ENCODE results near the gene NDUFAF5. TPM values are rescaled to one million over a fixed set of nuclear protein-coding genes. Genes with fewer than 3 reads are reported as not detected.
A peak's percentile ranks its signal among the peaks of the same experiment; 100 is the strongest.
"Not testable (repeated sequence)": the region's sequence is repeated elsewhere in the genome, so short reads cannot be mapped to it uniquely, and the experiment has no call there.

NDUFAF5 gene
- total RNA-seq (2014; rRNA removed; shearing (Covaris generic)), result 34.1 and 35.0 TPM in 2 replicates

- peak; percentile 99 for DNase-seq (ENCODE audit: low read depth)
These were observed at the start of gene NDUFAF5, which contains the start of gene ESF1 for GRCh38 chr20:13784893-13785715. TSS of gene NDUFAF5 (plus strand) at chr20:13785028. CDS start at chr20:13785069, 41 bp downstream. TSS of gene ESF1 (minus strand) at chr20:13784919. CDS start at chr20:13783140, 1,779 bp downstream.

- DNase-seq (ENCODE audit: low read depth), result no peak
These were observed 49.0 kb upstream of the NDUFAF5 start for GRCh38 chr20:13735826-13736225.

GRCh38 chr20:13736436-13737191, 48.2 kb upstream of the NDUFAF5 start:
- DNase-seq (ENCODE audit: low read depth), result no peak

GRCh38 chr20:13738187-13738586, 46.6 kb upstream of the NDUFAF5 start:
- DNase-seq (ENCODE audit: low read depth), result not testable (repeated sequence)

GRCh38 chr20:13739731-13740649, 44.8 kb upstream of the NDUFAF5 start:
- no peak for DNase-seq (ENCODE audit: low read depth)

- no peak for DNase-seq (ENCODE audit: low read depth)
These were observed 42.9 kb upstream of the NDUFAF5 start for GRCh38 chr20:13741879-13742278.

GRCh38 chr20:13744352-13744751, 40.5 kb upstream of the NDUFAF5 start:
- peak; percentile 52 for DNase-seq (ENCODE audit: low read depth)

- no peak for DNase-seq (ENCODE audit: low read depth)
These were observed 39.0 kb upstream of the NDUFAF5 start for GRCh38 chr20:13745784-13746183.

- no peak for DNase-seq (ENCODE audit: low read depth)
These were observed 35.0 kb upstream of the NDUFAF5 start for GRCh38 chr20:13749811-13750210.

- no peak for DNase-seq (ENCODE audit: low read depth)
These were observed 31.3 kb upstream of the NDUFAF5 start for GRCh38 chr20:13753436-13754036.

GRCh38 chr20:13755809-13756208, 29.0 kb upstream of the NDUFAF5 start:
- no peak for DNase-seq (ENCODE audit: low read depth)

- DNase-seq (ENCODE audit: low read depth), result no peak
These were observed 28.3 kb upstream of the NDUFAF5 start for GRCh38 chr20:13756551-13756950.

- DNase-seq (ENCODE audit: low read depth), result no peak
These were observed 25.9 kb upstream of the NDUFAF5 start for GRCh38 chr20:13758884-13759283.

- not testable (repeated sequence) for DNase-seq (ENCODE audit: low read depth)
These were observed 24.3 kb upstream of the NDUFAF5 start for GRCh38 chr20:13760451-13760946.

GRCh38 chr20:13765299-13765698, 19.5 kb upstream of the NDUFAF5 start:
- DNase-seq (ENCODE audit: low read depth), result no peak

GRCh38 chr20:13765868-13766416, 18.9 kb upstream of the NDUFAF5 start:
- DNase-seq (ENCODE audit: low read depth), result no peak

GRCh38 chr20:13770141-13770540, 14.7 kb upstream of the NDUFAF5 start:
- no peak for DNase-seq (ENCODE audit: low read depth)

- peak; percentile 32 for DNase-seq (ENCODE audit: low read depth)
These were observed 12.9 kb upstream of the NDUFAF5 start for GRCh38 chr20:13771853-13772453.

GRCh38 chr20:13772529-13772928, 12.3 kb upstream of the NDUFAF5 start:
- no peak for DNase-seq (ENCODE audit: low read depth)

- DNase-seq (ENCODE audit: low read depth), result no peak
These were observed 9.0 kb upstream of the NDUFAF5 start for GRCh38 chr20:13775867-13776266.
